ENCODE results near the gene F2R.

GRCh38 chr5:76705574-76705973, 10.4 kb upstream of the F2R start:
- TF ChIP-seq, protein P1, sequence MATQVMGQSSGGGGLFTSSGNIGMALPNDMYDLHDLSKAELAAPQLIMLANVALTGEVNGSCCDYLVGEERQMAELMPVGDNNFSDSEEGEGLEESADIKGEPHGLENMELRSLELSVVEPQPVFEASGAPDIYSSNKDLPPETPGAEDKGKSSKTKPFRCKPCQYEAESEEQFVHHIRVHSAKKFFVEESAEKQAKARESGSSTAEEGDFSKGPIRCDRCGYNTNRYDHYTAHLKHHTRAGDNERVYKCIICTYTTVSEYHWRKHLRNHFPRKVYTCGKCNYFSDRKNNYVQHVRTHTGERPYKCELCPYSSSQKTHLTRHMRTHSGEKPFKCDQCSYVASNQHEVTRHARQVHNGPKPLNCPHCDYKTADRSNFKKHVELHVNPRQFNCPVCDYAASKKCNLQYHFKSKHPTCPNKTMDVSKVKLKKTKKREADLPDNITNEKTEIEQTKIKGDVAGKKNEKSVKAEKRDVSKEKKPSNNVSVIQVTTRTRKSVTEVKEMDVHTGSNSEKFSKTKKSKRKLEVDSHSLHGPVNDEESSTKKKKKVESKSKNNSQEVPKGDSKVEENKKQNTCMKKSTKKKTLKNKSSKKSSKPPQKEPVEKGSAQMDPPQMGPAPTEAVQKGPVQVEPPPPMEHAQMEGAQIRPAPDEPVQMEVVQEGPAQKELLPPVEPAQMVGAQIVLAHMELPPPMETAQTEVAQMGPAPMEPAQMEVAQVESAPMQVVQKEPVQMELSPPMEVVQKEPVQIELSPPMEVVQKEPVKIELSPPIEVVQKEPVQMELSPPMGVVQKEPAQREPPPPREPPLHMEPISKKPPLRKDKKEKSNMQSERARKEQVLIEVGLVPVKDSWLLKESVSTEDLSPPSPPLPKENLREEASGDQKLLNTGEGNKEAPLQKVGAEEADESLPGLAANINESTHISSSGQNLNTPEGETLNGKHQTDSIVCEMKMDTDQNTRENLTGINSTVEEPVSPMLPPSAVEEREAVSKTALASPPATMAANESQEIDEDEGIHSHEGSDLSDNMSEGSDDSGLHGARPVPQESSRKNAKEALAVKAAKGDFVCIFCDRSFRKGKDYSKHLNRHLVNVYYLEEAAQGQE (IDR thresholded peaks at IDR 0.05; ENCODE audit: unreplicated experiment): no peak
- TF ChIP-seq, protein P2, sequence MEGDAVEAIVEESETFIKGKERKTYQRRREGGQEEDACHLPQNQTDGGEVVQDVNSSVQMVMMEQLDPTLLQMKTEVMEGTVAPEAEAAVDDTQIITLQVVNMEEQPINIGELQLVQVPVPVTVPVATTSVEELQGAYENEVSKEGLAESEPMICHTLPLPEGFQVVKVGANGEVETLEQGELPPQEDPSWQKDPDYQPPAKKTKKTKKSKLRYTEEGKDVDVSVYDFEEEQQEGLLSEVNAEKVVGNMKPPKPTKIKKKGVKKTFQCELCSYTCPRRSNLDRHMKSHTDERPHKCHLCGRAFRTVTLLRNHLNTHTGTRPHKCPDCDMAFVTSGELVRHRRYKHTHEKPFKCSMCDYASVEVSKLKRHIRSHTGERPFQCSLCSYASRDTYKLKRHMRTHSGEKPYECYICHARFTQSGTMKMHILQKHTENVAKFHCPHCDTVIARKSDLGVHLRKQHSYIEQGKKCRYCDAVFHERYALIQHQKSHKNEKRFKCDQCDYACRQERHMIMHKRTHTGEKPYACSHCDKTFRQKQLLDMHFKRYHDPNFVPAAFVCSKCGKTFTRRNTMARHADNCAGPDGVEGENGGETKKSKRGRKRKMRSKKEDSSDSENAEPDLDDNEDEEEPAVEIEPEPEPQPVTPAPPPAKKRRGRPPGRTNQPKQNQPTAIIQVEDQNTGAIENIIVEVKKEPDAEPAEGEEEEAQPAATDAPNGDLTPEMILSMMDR (conservative IDR thresholded peaks at IDR 0.05; ENCODE audit: low read depth in 2 of 2): no peak
- TF ChIP-seq NANOG (IDR thresholded peaks at IDR 0.05; ENCODE audit: borderline replicate concordance) (no peak), POLR2AphosphoS5 (IDR thresholded peaks at IDR 0.05; ENCODE audit: low read depth) (no peak)
